Ishikawa (cell line): ENCODE measurements around the gene ELOVL7.

Source experiments
- CEBPB ChIP-seq: IDR thresholded peaks from 2 replicates; pipeline ENCODE4 v1.6.1; 2012
- CREB1 ChIP-seq: IDR thresholded peaks from 2 replicates; pipeline ENCODE4 v1.6.1; 2012; ENCODE audit warnings: low read depth
- EGR1 ChIP-seq: IDR thresholded peaks from 2 replicates; pipeline ENCODE4 v1.6.1; 2012
- EP300 ChIP-seq: IDR thresholded peaks from 2 replicates; pipeline ENCODE4 v1.6.1; 2012; ENCODE audit warnings: borderline replicate concordance
- FOXM1 ChIP-seq: IDR thresholded peaks from 2 replicates; pipeline ENCODE4 v1.6.1; 2012; ENCODE audit warnings: low read depth, borderline replicate concordance
- NFIC ChIP-seq: IDR thresholded peaks from 2 replicates; pipeline ENCODE4 v1.6.1; 2012
- RAD21 ChIP-seq: IDR thresholded peaks from 2 replicates; pipeline ENCODE4 v1.6.1; 2012; ENCODE audit warnings: low read depth
- REST ChIP-seq: IDR thresholded peaks from 2 replicates; pipeline ENCODE4 v1.6.1; 2012; ENCODE audit warnings: low read depth, mild to moderate bottlenecking
- TAF1 ChIP-seq: IDR thresholded peaks from 2 replicates; pipeline ENCODE4 v1.6.1; 2012; ENCODE audit warnings: low read depth, mild to moderate bottlenecking
- TCF12 ChIP-seq: IDR thresholded peaks from 2 replicates; pipeline ENCODE4 v1.6.1; 2012; ENCODE audit warnings: low read depth
- TEAD4 ChIP-seq: IDR thresholded peaks from 2 replicates; pipeline ENCODE4 v1.6.1; 2012
- YY1 ChIP-seq: IDR thresholded peaks from 2 replicates; pipeline ENCODE4 v1.6.1; 2012; ENCODE audit warnings: low read depth
- ZBTB7A ChIP-seq: IDR thresholded peaks from 2 replicates; pipeline ENCODE4 v1.6.1; 2012; ENCODE audit warnings: low read depth
- TF ChIP-seq, protein P1 (sequence below): IDR thresholded peaks from 2 replicates; pipeline ENCODE4 v1.6.1; 2012
- TF ChIP-seq, protein P2 (sequence below): IDR thresholded peaks from 2 replicates; pipeline ENCODE4 v1.6.1; 2012

ELOVL7 gene

DNA sequence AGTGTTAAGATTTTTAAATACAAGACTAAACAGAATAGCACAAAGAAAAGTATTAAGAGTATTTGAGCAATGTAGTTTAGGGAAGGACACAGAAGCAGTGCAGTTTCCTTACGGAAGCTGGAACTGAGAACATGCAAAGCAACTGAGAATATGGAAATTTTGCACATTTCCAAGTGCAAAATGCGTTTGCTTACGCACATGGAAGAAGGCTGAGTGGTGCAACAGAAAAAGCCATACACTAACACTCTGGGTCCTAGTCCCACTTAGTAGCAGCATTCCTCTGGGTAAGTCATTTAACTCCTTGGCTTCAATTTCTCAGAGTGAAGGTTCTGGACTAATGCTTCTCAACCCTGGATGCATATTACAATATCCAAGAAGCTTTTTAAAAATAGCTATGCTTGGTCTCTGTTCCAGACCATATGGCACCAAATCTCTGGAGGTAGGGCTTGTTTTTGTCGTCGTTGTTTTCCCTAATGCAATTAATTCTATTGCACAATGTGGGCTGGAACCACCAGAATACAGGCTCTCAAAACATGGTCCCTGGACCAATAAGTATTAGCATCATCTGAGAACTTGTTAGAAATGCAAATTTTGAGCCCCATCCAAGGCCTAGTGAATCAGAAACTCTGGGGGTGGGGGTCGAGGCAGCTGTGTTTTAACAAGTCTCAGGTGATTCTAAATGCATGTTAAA is 78.9 kb downstream of the ELOVL7 start:
- no peak for TF ChIP-seq CREB1
- no peak for TF ChIP-seq TAF1
- no peak for TF ChIP-seq NFIC
- TF ChIP-seq ZBTB7A, result no peak
- TF ChIP-seq EGR1, result no peak
- TF ChIP-seq REST, result no peak
- no peak for TF ChIP-seq RAD21
- TF ChIP-seq FOXM1, result no peak
- TF ChIP-seq, protein P1, sequence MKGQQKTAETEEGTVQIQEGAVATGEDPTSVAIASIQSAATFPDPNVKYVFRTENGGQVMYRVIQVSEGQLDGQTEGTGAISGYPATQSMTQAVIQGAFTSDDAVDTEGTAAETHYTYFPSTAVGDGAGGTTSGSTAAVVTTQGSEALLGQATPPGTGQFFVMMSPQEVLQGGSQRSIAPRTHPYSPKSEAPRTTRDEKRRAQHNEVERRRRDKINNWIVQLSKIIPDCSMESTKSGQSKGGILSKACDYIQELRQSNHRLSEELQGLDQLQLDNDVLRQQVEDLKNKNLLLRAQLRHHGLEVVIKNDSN, result no peak
- TF ChIP-seq, protein P2, sequence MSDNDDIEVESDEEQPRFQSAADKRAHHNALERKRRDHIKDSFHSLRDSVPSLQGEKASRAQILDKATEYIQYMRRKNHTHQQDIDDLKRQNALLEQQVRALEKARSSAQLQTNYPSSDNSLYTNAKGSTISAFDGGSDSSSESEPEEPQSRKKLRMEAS, result no peak
- TF ChIP-seq TCF12, result no peak
- no peak for TF ChIP-seq TEAD4
- no peak for TF ChIP-seq EP300
- no peak for TF ChIP-seq CEBPB
- no peak for TF ChIP-seq YY1

GRCh38 chr5:60763061-60763460 is 81.0 kb downstream of the ELOVL7 start:
- no peak for TF ChIP-seq TAF1
- TF ChIP-seq CREB1, result no peak
- no peak for TF ChIP-seq CEBPB
- TF ChIP-seq, protein P2, result no peak
- no peak for TF ChIP-seq RAD21
- no peak for TF ChIP-seq ZBTB7A
- TF ChIP-seq, protein P1, result no peak
- TF ChIP-seq TCF12, result no peak
- no peak for TF ChIP-seq YY1
- no peak for TF ChIP-seq REST
- TF ChIP-seq EP300, result no peak
- no peak for TF ChIP-seq EGR1
- no peak for TF ChIP-seq NFIC
- TF ChIP-seq FOXM1, result no peak

DNA sequence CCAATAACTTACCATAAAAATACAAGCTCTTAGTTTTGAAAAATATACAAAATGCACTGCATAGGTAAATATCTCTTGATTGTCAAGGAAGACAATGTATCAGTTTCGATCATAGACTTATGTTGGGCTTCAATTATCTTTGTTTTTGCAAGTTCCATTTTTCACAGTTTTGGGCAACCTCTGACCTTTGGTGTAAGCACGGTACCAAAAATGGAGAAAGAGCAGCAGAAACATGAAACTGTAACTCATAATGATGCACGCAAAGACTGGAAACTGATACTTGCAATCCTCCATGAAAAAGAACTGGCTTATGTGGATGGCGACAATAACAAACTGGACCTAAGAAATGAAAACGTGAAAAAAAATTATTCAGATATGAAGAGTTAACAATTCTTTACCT is 89.6 kb downstream of the ELOVL7 start:
- TF ChIP-seq EGR1 (no peak), EP300 (no peak), CEBPB (no peak), FOXM1 (no peak), RAD21 (no peak), TCF12 (no peak), YY1 (no peak), NFIC (no peak), TAF1 (no peak), CREB1 (no peak)
- TF ChIP-seq, protein P2, result no peak
- TF ChIP-seq, protein P1, result no peak

- no peak for TF ChIP-seq TEAD4
- no peak for TF ChIP-seq FOXM1
- no peak for TF ChIP-seq CEBPB
- TF ChIP-seq TCF12, result no peak
- no peak for TF ChIP-seq REST
- TF ChIP-seq YY1, result no peak
- TF ChIP-seq TAF1, result no peak
- TF ChIP-seq, protein P2, result no peak
- TF ChIP-seq NFIC, result no peak
- TF ChIP-seq CREB1, result no peak
- no peak for TF ChIP-seq EGR1
- no peak for TF ChIP-seq ZBTB7A
- TF ChIP-seq EP300, result no peak
- no peak for TF ChIP-seq RAD21
- TF ChIP-seq, protein P1, result no peak
These were observed 99.4 kb downstream of the ELOVL7 start for GRCh38 chr5:60744682-60745081.
